RWPE2 (cell line): ENCODE results near the gene INF2.
"Not testable (repeated sequence)": the region's sequence is repeated elsewhere in the genome, so short reads cannot be mapped to it uniquely, and the experiment has no call there.

Experiments used
- ATAC-seq: fragments of 200-7000 bp; cut with Tn5 transposase; 3 replicates; pipeline ENCODE4 v1.9.1; 2021; ENCODE audit warnings: low read depth
- DNase-seq: peaks from one replicate; pipeline ENCODE4 v3.0.0-alpha.2; 2020; ENCODE audit warnings: low spot score
- H3K27ac ChIP-seq: fragments of 450-650 bp; 2 replicates; pipeline ENCODE4 v1.5.1; 2017; ENCODE audit warnings: mild to moderate bottlenecking; ENCODE audit not compliant: poor library complexity, severe bottlenecking
- H3K27me3 ChIP-seq: fragments of 250-450 bp; sonication (Bioruptor Pico); 2 replicates; pipeline ENCODE4 v1.5.1; 2021; ENCODE audit warnings: mild to moderate bottlenecking, moderate library complexity; ENCODE audit not compliant: insufficient read depth, poor library complexity, severe bottlenecking
- H3K36me3 ChIP-seq: fragments of 250-450 bp; sonication (Bioruptor Pico); 2 replicates; pipeline ENCODE4 v1.5.1; 2020; ENCODE audit warnings: low read depth, mild to moderate bottlenecking, moderate library complexity
- H3K4me1 ChIP-seq: fragments of 250-450 bp; sonication (Bioruptor Pico); 2 replicates; pipeline ENCODE4 v1.5.1; 2021; ENCODE audit warnings: mild to moderate bottlenecking, moderate library complexity; ENCODE audit not compliant: insufficient read depth, poor library complexity, severe bottlenecking
- H3K4me3 ChIP-seq: fragments of 250-450 bp; sonication (Bioruptor Pico); 2 replicates; pipeline ENCODE4 v1.5.1; 2021; ENCODE audit warnings: mild to moderate bottlenecking, moderate library complexity; ENCODE audit not compliant: severe bottlenecking
- H3K9me3 ChIP-seq: fragments of 250-450 bp; sonication (Bioruptor Pico); 2 replicates; pipeline ENCODE4 v1.5.1; 2021; ENCODE audit warnings: mild to moderate bottlenecking, moderate library complexity; ENCODE audit not compliant: severe bottlenecking
- CTCF ChIP-seq: fragments of 450-650 bp; IDR thresholded peaks from one replicate; pipeline ENCODE4 v1.5.1; 2017; ENCODE audit warnings: mild to moderate bottlenecking, moderate library complexity; ENCODE audit not compliant: poor library complexity, severe bottlenecking

Gene INF2

GRCh38 chr14:104661086-104661485, 28.3 kb upstream of the INF2 start:
- Histone ChIP-seq H3K4me1 (peaks cover 4% of the 10 kb centered on the region), H3K27ac (no peak overlapping the region), H3K4me3 (no peak overlapping the region), H3K9me3 (peaks cover 3% of the 10 kb centered on the region), H3K27me3 (peaks cover 10% of the 10 kb centered on the region), H3K36me3 (no peaks in the 10 kb centered on the region)
- DNase-seq, result no peak
- ATAC-seq, result no peak
- no peak for TF ChIP-seq CTCF

- H3K4me3 ChIP-seq, H3K9me3 ChIP-seq, ATAC-seq, DNase-seq, H3K27ac ChIP-seq, H3K4me1 ChIP-seq, H3K27me3 ChIP-seq, H3K36me3 ChIP-seq: not testable (repeated sequence)
Measured at GRCh38 chr14:104661528-104662157, 27.8 kb upstream of the INF2 start.

GRCh38 chr14:104662472-104662871, 26.9 kb upstream of the INF2 start:
- not testable (repeated sequence) for H3K36me3 ChIP-seq, H3K27ac ChIP-seq, H3K4me3 ChIP-seq, H3K27me3 ChIP-seq, H3K4me1 ChIP-seq, ATAC-seq, H3K9me3 ChIP-seq
- DNase-seq, result peak; percentile 50

- H3K27me3 ChIP-seq, result peaks cover 10% of the 10 kb centered on the region
- DNase-seq (peak; percentile 44), ATAC-seq (no peak)
- no peak for TF ChIP-seq CTCF
- H3K4me3 ChIP-seq, result no peak overlapping the region
- peaks cover 4% of the 10 kb centered on the region for H3K4me1 ChIP-seq
- H3K27ac ChIP-seq, result no peak overlapping the region
- no peaks in the 10 kb centered on the region for H3K36me3 ChIP-seq
- peaks cover 3% of the 10 kb centered on the region for H3K9me3 ChIP-seq
Measured at GRCh38 chr14:104664107-104664506, 25.3 kb upstream of the INF2 start.

GRCh38 chr14:104664588-104664987, 24.8 kb upstream of the INF2 start:
- Histone ChIP-seq H3K27ac (no peak overlapping the region), H3K4me3 (no peak overlapping the region), H3K27me3 (peaks cover 7% of the 10 kb centered on the region), H3K9me3 (peaks cover 3% of the 10 kb centered on the region), H3K36me3 (no peaks in the 10 kb centered on the region), H3K4me1 (peaks cover 4% of the 10 kb centered on the region)
- DNase-seq (peak; percentile 60), ATAC-seq (no peak)
- no peak for TF ChIP-seq CTCF

- no peak for TF ChIP-seq CTCF
- peaks cover 1% of the 10 kb centered on the region for H3K27me3 ChIP-seq
- ATAC-seq, result peak; percentile 55
Measured at GRCh38 chr14:104665114-104665656, 24.2 kb upstream of the INF2 start.

More at GRCh38 chr14:104665114-104665656, 24.2 kb upstream of the INF2 start:
- Histone ChIP-seq H3K4me3 (no peak overlapping the region), H3K36me3 (no peaks in the 10 kb centered on the region), H3K27ac (no peak overlapping the region), H3K9me3 (peaks cover 3% of the 10 kb centered on the region), H3K4me1 (peaks cover 4% of the 10 kb centered on the region)
- no peak for DNase-seq
